Pons (tissue), 1 donor: ENCODE data around the gene PHC2.
A peak's percentile ranks its signal among the peaks of the same experiment; 100 is the strongest.

Source experiments
- DNase-seq: peaks from one replicate; pipeline ENCODE4 v3.0.0-alpha.2; 2016; ENCODE audit warnings: low spot score

PHC2 gene

GRCh38 chr1:33388805-33389771, 41.8 kb downstream of the PHC2 start:
- no peak for DNase-seq

GRCh38 chr1:33387625-33388024, 43.3 kb downstream of the PHC2 start:
- no peak for DNase-seq

- no peak for DNase-seq
Observed at GRCh38 chr1:33385251-33385650, 45.6 kb downstream of the PHC2 start.

- no peak for DNase-seq
Observed at GRCh38 chr1:33384040-33384812, 46.7 kb downstream of the PHC2 start.

GRCh38 chr1:33383489-33383888, 47.4 kb downstream of the PHC2 start:
- DNase-seq, result no peak

- DNase-seq, result peak; percentile 95
Observed at GRCh38 chr1:33382661-33383415, 48.1 kb downstream of the PHC2 start.

- DNase-seq, result no peak
Observed at GRCh38 chr1:33381977-33382376, 48.9 kb downstream of the PHC2 start.

GRCh38 chr1:33380811-33381210, 50.1 kb downstream of the PHC2 start:
- no peak for DNase-seq

GRCh38 chr1:33379631-33380354, 51.1 kb downstream of the PHC2 start:
- DNase-seq, result no peak

- no peak for DNase-seq
Observed at GRCh38 chr1:33378976-33379375, 51.9 kb downstream of the PHC2 start.

GRCh38 chr1:33378524-33378923, 52.4 kb downstream of the PHC2 start:
- no peak for DNase-seq

- no peak for DNase-seq
Observed at GRCh38 chr1:33377756-33378155, 53.1 kb downstream of the PHC2 start.

GRCh38 chr1:33377013-33377412, 53.9 kb downstream of the PHC2 start:
- DNase-seq, result no peak

- no peak for DNase-seq
Observed at GRCh38 chr1:33375316-33375715, 55.6 kb downstream of the PHC2 start.

- no peak for DNase-seq
Observed at GRCh38 chr1:33374336-33375105, 56.4 kb downstream of the PHC2 start.

- DNase-seq, result no peak
Observed at GRCh38 chr1:33373606-33374005, 57.3 kb downstream of the PHC2 start.

GRCh38 chr1:33372677-33373076, 58.2 kb downstream of the PHC2 start:
- DNase-seq, result no peak

GRCh38 chr1:33372162-33372561, 58.7 kb downstream of the PHC2 start:
- no peak for DNase-seq

GRCh38 chr1:33371334-33371733, 59.6 kb downstream of the PHC2 start:
- no peak for DNase-seq

- no peak for DNase-seq
Observed at GRCh38 chr1:33370827-33371226, 60.1 kb downstream of the PHC2 start.

GRCh38 chr1:33370301-33370700, 60.6 kb downstream of the PHC2 start:
- DNase-seq, result no peak
